Small intestine (tissue), 7 donors: ENCODE data around the gene NECTIN1. TPM values are rescaled to one million over a fixed set of nuclear protein-coding genes. Genes with fewer than 3 reads are reported as not detected.

ENCODE experiments used
- DNase-seq, 2 donors: peaks; one replicate each; pipeline versions ENCODE4 v3.0.0 to v3.0.0-alpha.2; 2013
- FAIRE-seq: peaks from 2 replicates; lab custom pipeline; 2012; peaks lifted over from hg19 to GRCh38; lab: Jason Lieb, UNC
- H3K27ac ChIP-seq, 3 donors: one replicate each; pipeline ENCODE4 v1.5.1; 2013; ENCODE audit warnings: low read length in 2 of 3, mild to moderate bottlenecking in 2 of 3, control low read depth in 1 of 3, inconsistent platforms in 1 of 3, low read depth in 1 of 3, moderate library complexity in 1 of 3
- H3K27me3 ChIP-seq, 3 donors: one replicate each; pipeline ENCODE4 v1.6.1; 2013; ENCODE audit warnings: low read length in 3 of 3, inconsistent platforms in 1 of 3; ENCODE audit not compliant: control insufficient read depth in 3 of 3, insufficient read depth in 3 of 3
- H3K36me3 ChIP-seq, 3 donors: one replicate each; pipeline ENCODE4 v1.6.1; 2013; ENCODE audit warnings: low read length in 3 of 3, inconsistent platforms in 1 of 3, low read depth in 1 of 3, mild to moderate bottlenecking in 1 of 3, moderate library complexity in 1 of 3; ENCODE audit not compliant: control insufficient read depth in 3 of 3, insufficient read depth in 2 of 3
- H3K4me1 ChIP-seq, 3 donors: one replicate each; pipeline ENCODE4 v1.6.1; 2013; ENCODE audit warnings: low read length in 2 of 3, inconsistent platforms in 1 of 3, low read depth in 1 of 3, mild to moderate bottlenecking in 1 of 3, moderate library complexity in 1 of 3; ENCODE audit not compliant: control insufficient read depth in 3 of 3, insufficient read depth in 2 of 3
- H3K4me3 ChIP-seq, 3 donors: one replicate each; pipeline ENCODE4 v1.5.1; 2013; ENCODE audit warnings: low read length in 3 of 3, control low read depth in 1 of 3, inconsistent platforms in 1 of 3, low read depth in 1 of 3, mild to moderate bottlenecking in 1 of 3, moderate library complexity in 1 of 3
- H3K9me3 ChIP-seq, 2 donors: one replicate each; pipeline ENCODE4 v1.6.1; 2013; ENCODE audit warnings: low read depth in 1 of 2, low read length in 1 of 2; ENCODE audit not compliant: control insufficient read depth in 2 of 2, insufficient read depth in 1 of 2
- WGBS, 3 donors: extraction: QIAGEN DNeasy Blood & Tissue Kit; methylation state at CpG; one replicate each; pipeline ENCODE4 v1.1.7; 2013; 5-methylcytosine and 5-hydroxymethylcytosine counted together
- polyA plus RNA-seq, 4 donors: library from polyadenylated mRNA; stranded (reverse) in 3 of 4; unstranded in 1 of 4; fragments of 200-250 nt in 3 of 4; fragments of 120-200 nt in 1 of 4; gene quantifications; one replicate each; pipeline versions ENCODE4 v1.2.1 to v1.2.3, GENCODE V29; 2013
- donor health status: healthy with polysubstance abuse.
- donor health status: control.
- donor health status: control.
- donor health status: Bipolar disorder and iron deficiency.
- donor health status: healthy.

NECTIN1 gene
- polyA plus RNA-seq, 4 donors = 2.7 to 32.8 (median 11.7) TPM

GRCh38 chr11:119629085-119629484 is 99.9 kb downstream of the NECTIN1 start:
- no peak for DNase-seq
- Histone ChIP-seq H3K27ac (no peak overlapping the region), H3K36me3 (no peaks in the 10 kb centered on the region), H3K9me3 (peaks cover 0 to 12% of the 10 kb centered on the region in 2 donors), H3K4me3 (no peak overlapping the region), H3K4me1 (peaks cover 0 to 8% (median 0%) of the 10 kb centered on the region in 3 donors), H3K27me3 (no peaks in the 10 kb centered on the region)
- WGBS, 3 donors = 66 to 75% (median 72%) methylated on average over 8 to 9 of the region's 9 CpGs
- FAIRE-seq = no peak

DNA sequence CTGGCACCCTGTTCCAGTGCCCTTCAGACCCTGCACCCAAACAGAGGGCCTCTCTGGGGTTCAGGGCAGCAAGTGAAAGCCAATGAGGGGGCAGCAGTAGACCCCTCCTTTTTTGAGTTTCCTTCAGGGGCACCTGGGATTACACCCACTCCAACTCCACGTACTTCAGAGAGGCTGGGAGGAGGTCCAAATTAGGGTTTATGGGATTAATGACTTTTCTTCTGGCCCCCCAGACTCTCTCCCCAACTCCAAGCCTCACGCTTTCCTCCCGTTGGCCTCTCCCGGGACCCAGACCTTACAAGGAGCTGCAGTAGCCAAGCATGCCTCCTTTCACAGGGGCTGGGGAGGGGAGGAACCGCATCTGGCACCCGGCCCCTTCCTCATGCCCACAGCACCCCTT is 101.7 kb downstream of the NECTIN1 start:
- FAIRE-seq (no peak), DNase-seq (no peak)
- peaks cover 0 to 1% of the 10 kb centered on the region in 2 donors for H3K9me3 ChIP-seq
- WGBS, 3 donors = 56 to 67% (median 62%) methylated on average over 6 of the region's 6 CpGs
- H3K27me3 ChIP-seq = no peaks in the 10 kb centered on the region
- no peaks in the 10 kb centered on the region for H3K36me3 ChIP-seq
- no peak overlapping the region for H3K27ac ChIP-seq
- H3K4me3 ChIP-seq = no peak overlapping the region
- peaks cover 0 to 8% (median 0%) of the 10 kb centered on the region in 3 donors for H3K4me1 ChIP-seq

GRCh38 chr11:119626871-119627270 is 102.1 kb downstream of the NECTIN1 start:
- Histone ChIP-seq H3K36me3 (no peaks in the 10 kb centered on the region), H3K9me3 (no peaks in the 10 kb centered on the region), H3K27me3 (no peaks in the 10 kb centered on the region), H3K4me3 (no peak overlapping the region), H3K4me1 (peaks cover 0 to 8% (median 0%) of the 10 kb centered on the region in 3 donors), H3K27ac (no peak overlapping the region)
- FAIRE-seq (no peak), DNase-seq (peak in 1 of 2 donors; percentile 12)
- WGBS, 3 donors = 43 to 62% (median 52%) methylated on average over 4 to 7 of the region's 7 CpGs

GRCh38 chr11:119626197-119626841 is 102.7 kb downstream of the NECTIN1 start:
- Histone ChIP-seq H3K4me1 (peaks cover 0 to 8% (median 0%) of the 10 kb centered on the region in 3 donors), H3K27me3 (no peaks in the 10 kb centered on the region), H3K36me3 (no peaks in the 10 kb centered on the region), H3K4me3 (no peak overlapping the region), H3K9me3 (no peaks in the 10 kb centered on the region), H3K27ac (no peak overlapping the region)
- FAIRE-seq (no peak), DNase-seq (no peak)
- 46 to 53% (median 51%) methylated on average over 7 of the region's 7 CpGs for WGBS, 3 donors

- Histone ChIP-seq H3K36me3 (no peaks in the 10 kb centered on the region), H3K27ac (no peak overlapping the region), H3K4me1 (peaks cover 0 to 8% (median 0%) of the 10 kb centered on the region in 3 donors), H3K27me3 (no peaks in the 10 kb centered on the region), H3K9me3 (no peaks in the 10 kb centered on the region), H3K4me3 (no peak overlapping the region)
- no peak for DNase-seq
- no peak for FAIRE-seq
- 76 to 86% (median 84%) methylated on average over 19 of the region's 19 CpGs for WGBS, 3 donors
These were observed 103.6 kb downstream of the NECTIN1 start for GRCh38 chr11:119625206-119625978.

- DNase-seq (no peak), FAIRE-seq (no peak)
- Histone ChIP-seq H3K4me1 (peaks cover 0 to 8% (median 0%) of the 10 kb centered on the region in 3 donors), H3K9me3 (no peaks in the 10 kb centered on the region), H3K36me3 (no peaks in the 10 kb centered on the region), H3K27ac (no peak overlapping the region), H3K27me3 (no peaks in the 10 kb centered on the region), H3K4me3 (no peak overlapping the region)
- WGBS, 3 donors = 82 to 90% (median 86%) methylated on average over 6 of the region's 6 CpGs
These were observed 104.4 kb downstream of the NECTIN1 start for GRCh38 chr11:119624629-119625028.

DNA sequence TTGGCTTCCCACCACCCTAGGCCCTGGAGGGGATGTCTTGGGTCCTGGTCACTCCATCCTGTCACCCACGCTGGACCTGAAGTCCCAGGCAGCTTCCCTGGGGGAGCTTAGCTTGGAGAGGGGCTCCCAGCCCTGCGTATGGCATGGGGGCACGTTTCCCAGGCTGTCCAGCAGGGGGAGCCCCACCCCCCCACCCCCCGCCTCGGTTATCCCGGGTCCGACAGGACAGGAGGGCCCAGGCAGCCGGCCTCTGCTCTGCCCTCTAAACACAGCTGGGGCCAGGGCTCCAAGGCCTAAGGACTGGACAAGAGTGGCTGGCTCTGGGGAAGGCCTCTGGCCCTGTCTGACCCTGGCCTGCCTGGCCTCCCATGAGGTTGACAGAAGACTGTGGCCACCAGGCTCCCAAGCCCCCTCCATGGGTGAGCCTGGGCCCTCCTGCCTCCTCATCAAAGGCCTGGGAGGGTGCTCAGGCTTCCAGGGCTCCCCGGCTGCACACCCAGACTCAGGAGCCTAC is 104.8 kb downstream of the NECTIN1 start:
- Histone ChIP-seq H3K27ac (no peak overlapping the region), H3K4me3 (no peak overlapping the region), H3K27me3 (no peaks in the 10 kb centered on the region), H3K4me1 (peaks cover 0 to 8% (median 0%) of the 10 kb centered on the region in 3 donors), H3K36me3 (no peaks in the 10 kb centered on the region), H3K9me3 (no peaks in the 10 kb centered on the region)
- 28 to 31% (median 30%) methylated on average over 9 of the region's 9 CpGs for WGBS, 3 donors
- FAIRE-seq (no peak), DNase-seq (no peak)

DNA sequence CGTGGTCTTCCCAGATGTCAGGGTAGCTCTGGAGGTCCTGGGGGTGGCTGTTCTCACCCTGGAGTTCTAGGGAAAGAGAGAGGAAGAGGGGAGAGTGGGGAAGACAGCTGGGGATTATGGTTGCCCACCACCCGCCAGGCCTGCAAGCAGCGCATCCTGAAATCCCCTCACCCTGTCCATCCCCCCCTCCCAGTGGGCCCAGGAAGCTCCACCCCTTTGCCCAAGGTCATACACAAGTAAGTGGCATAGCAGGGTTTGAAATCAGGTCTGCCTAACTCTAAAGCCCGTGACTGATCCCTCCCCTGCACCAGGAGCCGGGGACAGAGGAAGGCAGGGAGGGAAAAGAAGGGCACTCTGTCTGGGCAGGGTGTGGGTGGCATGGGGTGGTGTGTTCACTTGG is 105.3 kb downstream of the NECTIN1 start:
- H3K4me3 ChIP-seq = no peak overlapping the region
- no peaks in the 10 kb centered on the region for H3K36me3 ChIP-seq
- FAIRE-seq (no peak), DNase-seq (no peak)
- H3K27ac ChIP-seq = no peak overlapping the region
- H3K4me1 ChIP-seq = peaks cover 0 to 8% (median 0%) of the 10 kb centered on the region in 3 donors
- no peaks in the 10 kb centered on the region for H3K27me3 ChIP-seq
- H3K9me3 ChIP-seq = no peaks in the 10 kb centered on the region
- WGBS, 3 donors = 58 to 71% (median 63%) methylated on average over 5 of the region's 5 CpGs
